GM23248 (cell line): Measurements from ENCODE around the gene MTURN. TPM values are rescaled to one million over a fixed set of nuclear protein-coding genes. Genes with fewer than 3 reads are reported as not detected.

Experiments used
- DNase-seq: peaks from one replicate; pipeline ENCODE4 v3.0.0-alpha.2; 2015
- H2AFZ ChIP-seq: fragments of 200-600 bp; sonication (generic); 2 replicates; pipeline ENCODE4 v1.6.1; 2016; ENCODE audit warnings: antibody characterized with exemption
- H3F3A ChIP-seq: fragments of 200-600 bp; sonication (generic); 2 replicates; pipeline ENCODE4 v1.6.1; 2016; ENCODE audit warnings: mild to moderate bottlenecking, antibody characterized with exemption, mixed run types; ENCODE audit not compliant: insufficient read depth
- H3K27ac ChIP-seq: fragments of 200-600 bp; sonication (generic); 2 replicates; pipeline ENCODE4 v1.5.1; 2016; ENCODE audit warnings: mild to moderate bottlenecking
- H3K27me3 ChIP-seq: fragments of 200-600 bp; sonication (generic); replicated peaks from 2 replicates; pipeline ENCODE4 v1.6.1; 2016; ENCODE audit warnings: mild to moderate bottlenecking; ENCODE audit not compliant: insufficient read depth
- H3K36me3 ChIP-seq: fragments of 200-600 bp; sonication (generic); 2 replicates; pipeline ENCODE4 v1.6.1; 2016; ENCODE audit warnings: low read depth, mild to moderate bottlenecking
- H3K4me1 ChIP-seq: fragments of 200-600 bp; sonication (generic); 2 replicates; pipeline ENCODE4 v1.6.1; 2016; ENCODE audit warnings: mild to moderate bottlenecking; ENCODE audit not compliant: insufficient read depth
- H3K4me2 ChIP-seq: fragments of 200-600 bp; sonication (generic); one replicate; pipeline ENCODE4 v1.6.1; 2016; ENCODE audit warnings: mild to moderate bottlenecking; ENCODE audit not compliant: unreplicated experiment
- H3K4me3 ChIP-seq: fragments of 200-600 bp; sonication (generic); 2 replicates; pipeline ENCODE4 v1.5.1; 2016; ENCODE audit warnings: mild to moderate bottlenecking
- H3K79me2 ChIP-seq: fragments of 200-600 bp; sonication (generic); 2 replicates; pipeline ENCODE4 v1.6.1; 2016; ENCODE audit warnings: mild to moderate bottlenecking; ENCODE audit not compliant: insufficient read depth
- H3K9ac ChIP-seq: fragments of 200-600 bp; sonication (generic); 2 replicates; pipeline ENCODE4 v1.6.1; 2016; ENCODE audit warnings: mild to moderate bottlenecking
- H3K9me2 ChIP-seq: fragments of 200-600 bp; sonication (generic); 2 replicates; pipeline ENCODE4 v1.6.1; 2016; ENCODE audit warnings: mixed run types, mild to moderate bottlenecking, moderate library complexity; ENCODE audit not compliant: insufficient read depth
- H3K9me3 ChIP-seq: fragments of 200-600 bp; sonication (generic); one replicate; pipeline ENCODE4 v1.6.1; 2017; ENCODE audit warnings: low read depth
- H4K20me1 ChIP-seq: fragments of 200-600 bp; sonication (generic); 2 replicates; pipeline ENCODE4 v1.6.0; 2016; ENCODE audit not compliant: insufficient read depth
- EZH2 ChIP-seq: fragments of 200-600 bp; sonication (generic); IDR thresholded peaks from 2 replicates; pipeline ENCODE4 v1.6.1; 2018; ENCODE audit warnings: antibody characterized with exemption, mild to moderate bottlenecking; ENCODE audit not compliant: insufficient read depth, poor library complexity, severe bottlenecking
- EZH2phosphoT487 ChIP-seq: fragments of 200-600 bp; sonication (generic); IDR thresholded peaks from 2 replicates; pipeline ENCODE4 v1.6.1; 2018; ENCODE audit warnings: antibody characterized with exemption, moderate library complexity, mild to moderate bottlenecking, low read depth; ENCODE audit not compliant: insufficient read depth
- WGBS, 2 experiments: methylation state at CpG; one replicate each; pipeline ENCODE4 v1.1.6; 2015 to 2017; ENCODE audit warnings: low lambda C conversion rate in 2 of 2, low coverage in 1 of 2; ENCODE audit errors: missing lambda C conversion rate in 2 of 2; 5-methylcytosine and 5-hydroxymethylcytosine counted together
- in situ Hi-C: fragments of 300-500 bp; cut with MboI; formaldehyde crosslinking; loops from 2 replicates; pipeline ENCODE4 v1.15.0; 2020
- polyA plus RNA-seq: library from polyadenylated mRNA; unstranded; fragments of >200 nt; fragmentation: Nextera tagmentation; extraction: Ambion mirVana; gene quantifications from 2 replicates; pipeline ENCODE4 v1.2.1, GENCODE V29; 2016
- total RNA-seq: library from RNA; depleted of rRNA; stranded (reverse); fragments of >200 nt; shearing (Covaris generic); gene quantifications from 2 replicates; pipeline ENCODE4 v1.2.3, GENCODE V29; 2014; rRNA removed

MTURN gene
- total RNA-seq (22.5 and 23.6 TPM in 2 replicates), polyA plus RNA-seq (15.6 and 15.9 TPM in 2 replicates)

DNA sequence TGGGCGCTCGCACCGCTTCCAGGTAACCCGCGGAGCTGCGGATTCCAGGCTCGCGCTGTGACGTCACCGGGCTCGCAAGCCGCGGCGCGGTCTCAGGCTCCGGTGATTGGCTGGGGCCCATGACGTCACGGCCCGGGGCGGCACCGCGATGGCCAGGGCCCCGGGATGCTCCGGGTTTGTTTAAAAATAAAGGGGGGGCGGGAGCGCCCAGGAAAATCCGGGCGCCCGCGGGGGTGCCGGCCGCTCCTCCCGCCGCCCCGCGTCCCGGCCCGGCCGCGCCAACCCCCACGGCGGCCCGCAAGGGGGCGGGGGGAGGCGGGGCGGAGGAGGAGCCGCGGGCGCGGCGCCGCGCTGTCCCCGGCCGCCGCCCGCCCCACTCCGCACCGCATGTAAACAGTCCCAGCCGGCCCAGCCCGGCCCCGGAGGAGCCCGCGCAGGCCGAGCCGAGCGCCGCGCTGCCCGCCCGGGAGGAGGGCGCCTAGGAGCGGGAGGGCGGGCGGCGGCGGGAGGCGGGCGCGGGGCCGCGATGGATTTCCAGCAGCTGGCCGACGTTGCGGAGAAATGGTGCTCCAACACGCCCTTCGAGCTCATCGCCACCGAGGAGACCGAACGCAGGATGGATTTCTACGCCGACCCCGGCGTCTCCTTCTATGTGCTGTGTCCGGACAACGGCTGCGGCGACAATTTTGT, at the start of gene MTURN:
Gene MTURN, plus strand, starts transcription at position 376 of the 690 bp plus-strand sequence. Its CDS starts 151 bp downstream, at position 527.
- Histone ChIP-seq H3F3A (peaks cover 9% of the 10 kb centered on the region), H2AFZ (peak within 1 kb of the TSS; percentile 81), H3K4me3 (peak within 1 kb of the TSS; percentile 91), H4K20me1 (no peaks in the 10 kb centered on the region), H3K27me3 (no peaks in the 10 kb centered on the region), H3K27ac (peak within 1 kb of the TSS; percentile 82), H3K9me3 (no peaks in the 10 kb centered on the region), H3K9me2 (no peaks in the 10 kb centered on the region), H3K4me2 (peak within 1 kb of the TSS; percentile 98), H3K36me3 (no peaks in the 10 kb centered on the region), H3K4me1 (no peaks in the 10 kb centered on the region; the same call in 1 of the 2 replicates), H3K9ac (peak within 1 kb of the TSS; percentile 96), H3K79me2 (peaks cover 39% of the 10 kb centered on the region)
- peak; percentile 97 for DNase-seq
- in situ Hi-C loops: no loop called here
- TF ChIP-seq EZH2phosphoT487: no peak
- TF ChIP-seq EZH2: no peak
- WGBS, 2 experiments: 1 to 2% methylated on average over 51 to 59 of the region's 99 CpGs

DNA sequence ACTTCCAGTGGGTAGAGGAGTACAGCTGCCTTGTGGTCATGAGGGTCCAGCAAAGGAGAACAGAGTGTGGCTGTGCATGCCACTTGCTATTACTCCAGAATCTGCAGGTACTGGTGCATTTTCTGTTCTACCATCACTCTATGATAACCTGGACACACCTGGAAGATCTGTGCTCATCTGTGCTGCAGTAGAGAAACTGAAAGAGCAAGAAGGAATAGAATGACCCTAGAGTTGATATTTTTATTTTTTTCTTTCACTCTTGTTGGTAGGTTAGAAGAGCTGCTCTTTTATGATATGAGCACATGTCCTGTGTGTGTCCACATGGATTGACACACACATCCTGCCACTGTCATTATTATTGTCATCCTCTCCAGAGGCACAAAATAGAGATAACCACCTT, 48.3 kb upstream of the MTURN start:
- no peaks in the 10 kb centered on the region for H3K36me3 ChIP-seq

DNA sequence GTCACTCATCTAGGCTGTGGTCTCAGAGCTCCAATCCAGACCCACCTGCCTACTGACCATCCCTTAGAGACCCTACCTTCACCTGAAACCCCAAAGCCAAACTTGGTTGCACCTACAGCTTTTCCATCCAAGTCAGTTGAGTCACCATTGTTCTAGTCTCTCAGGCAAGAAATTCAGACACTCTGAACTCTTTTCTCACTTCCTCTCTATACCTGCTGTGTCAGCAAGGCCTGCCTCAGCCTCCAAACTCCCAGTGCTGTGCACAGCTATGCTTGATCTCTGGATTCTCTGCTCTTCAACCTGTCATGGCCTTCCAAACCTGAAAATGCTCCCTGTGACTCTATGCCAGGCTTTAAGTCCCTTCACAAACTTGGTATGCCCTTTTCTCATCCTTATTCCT, 47.4 kb upstream of the MTURN start:
- Histone ChIP-seq H3K27ac (no peak overlapping the region), H3K4me3 (no peak overlapping the region)

More for the DNA sequence above, 48.3 kb upstream of the MTURN start:
- H3K4me2 ChIP-seq: no peak overlapping the region
- peaks cover 25% of the 10 kb centered on the region for H3K4me1 ChIP-seq
- no peaks in the 10 kb centered on the region for H3K27me3 ChIP-seq
- H3F3A ChIP-seq: peaks cover 16% of the 10 kb centered on the region
- H3K9me3 ChIP-seq: no peaks in the 10 kb centered on the region
- H4K20me1 ChIP-seq: no peaks in the 10 kb centered on the region
- DNase-seq: no peak
- no peaks in the 10 kb centered on the region for H3K79me2 ChIP-seq
- H3K9me2 ChIP-seq: no peaks in the 10 kb centered on the region
- H3K9ac ChIP-seq: no peak overlapping the region
- in situ Hi-C loops: no loop called here
- no peak overlapping the region for H2AFZ ChIP-seq
- H3K27ac ChIP-seq: no peak overlapping the region
- no peak for TF ChIP-seq EZH2
- no peak for TF ChIP-seq EZH2phosphoT487
- no peak overlapping the region for H3K4me3 ChIP-seq

DNA sequence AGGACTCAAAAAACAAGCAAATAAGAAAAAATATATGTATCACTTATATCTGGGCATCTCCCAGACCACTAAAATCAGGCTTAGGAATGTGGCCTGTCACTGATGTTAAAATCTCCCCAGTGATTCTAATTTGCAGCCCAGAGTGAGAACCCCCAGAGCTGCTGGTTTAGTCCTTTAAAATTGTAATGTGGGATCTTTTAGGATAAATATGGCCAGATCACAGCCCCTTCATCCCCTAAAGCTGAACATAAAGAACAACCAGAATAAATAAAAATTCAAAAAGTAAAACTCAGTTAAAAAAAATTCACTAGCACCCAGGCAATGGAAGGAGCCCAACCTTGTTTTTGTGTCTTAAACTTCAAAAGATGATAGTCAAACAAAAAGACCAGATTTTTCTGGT, 46.4 kb upstream of the MTURN start:
- Histone ChIP-seq H3F3A (peaks cover 30% of the 10 kb centered on the region), H3K9me2 (no peaks in the 10 kb centered on the region), H3K27ac (no peak overlapping the region), H4K20me1 (no peaks in the 10 kb centered on the region), H2AFZ (no peak overlapping the region), H3K9me3 (no peaks in the 10 kb centered on the region), H3K4me1 (peaks cover 25% of the 10 kb centered on the region), H3K4me2 (no peak overlapping the region), H3K4me3 (no peak overlapping the region), H3K36me3 (no peaks in the 10 kb centered on the region), H3K27me3 (no peaks in the 10 kb centered on the region), H3K79me2 (no peaks in the 10 kb centered on the region), H3K9ac (no peak overlapping the region)
- in situ Hi-C loops: no loop called here
- no peak for TF ChIP-seq EZH2phosphoT487
- no peak for TF ChIP-seq EZH2
- no peak for DNase-seq

More for the DNA sequence above, 47.4 kb upstream of the MTURN start:
- no peaks in the 10 kb centered on the region for H3K27me3 ChIP-seq
- no peaks in the 10 kb centered on the region for H3K9me3 ChIP-seq
- no peaks in the 10 kb centered on the region for H3K9me2 ChIP-seq
- no peak overlapping the region for H3K9ac ChIP-seq
- in situ Hi-C loops: no loop called here
- no peaks in the 10 kb centered on the region for H3K79me2 ChIP-seq
- DNase-seq: no peak
- H3K4me1 ChIP-seq: peaks cover 29% of the 10 kb centered on the region
- H3K36me3 ChIP-seq: no peaks in the 10 kb centered on the region
- peaks cover 21% of the 10 kb centered on the region for H3F3A ChIP-seq
- H2AFZ ChIP-seq: no peak overlapping the region
- H4K20me1 ChIP-seq: no peaks in the 10 kb centered on the region
- H3K4me2 ChIP-seq: no peak overlapping the region
- TF ChIP-seq EZH2phosphoT487: no peak
- TF ChIP-seq EZH2: no peak

DNA sequence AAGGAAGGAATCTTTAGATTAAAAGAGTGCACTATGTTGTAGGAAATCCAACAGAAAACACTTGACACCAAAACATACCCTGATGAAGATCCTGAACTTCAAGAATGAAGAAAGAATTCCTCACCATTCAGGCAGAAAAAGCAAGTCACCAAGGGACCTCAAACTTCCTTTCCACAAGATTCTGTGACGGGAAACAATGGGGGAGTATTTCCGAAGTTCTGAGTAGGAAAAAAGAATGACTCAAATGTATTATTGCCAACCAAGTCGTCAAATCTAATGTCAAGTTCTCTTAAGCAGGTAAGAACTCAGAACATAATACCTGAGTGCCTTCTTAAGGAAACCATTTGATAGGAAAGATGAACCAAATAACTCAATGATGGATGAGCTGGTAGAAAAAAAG, 44.7 kb upstream of the MTURN start:
- H3K27me3 ChIP-seq: no peaks in the 10 kb centered on the region
- H3F3A ChIP-seq: peaks cover 36% of the 10 kb centered on the region
- H4K20me1 ChIP-seq: no peaks in the 10 kb centered on the region
- no peak overlapping the region for H3K27ac ChIP-seq
- no peaks in the 10 kb centered on the region for H3K9me3 ChIP-seq
- no peak overlapping the region for H2AFZ ChIP-seq
- no peak overlapping the region for H3K9ac ChIP-seq
- in situ Hi-C loops: no loop called here
- H3K36me3 ChIP-seq: no peaks in the 10 kb centered on the region
- TF ChIP-seq EZH2phosphoT487: no peak
- TF ChIP-seq EZH2: no peak
- DNase-seq: no peak
- H3K79me2 ChIP-seq: no peaks in the 10 kb centered on the region
- peaks cover 22% of the 10 kb centered on the region for H3K4me1 ChIP-seq
- H3K4me2 ChIP-seq: no peak overlapping the region
- WGBS, 2 experiments: 69 to 77% methylated on average over 3 of the region's 3 CpGs
- no peak overlapping the region for H3K4me3 ChIP-seq
- H3K9me2 ChIP-seq: no peaks in the 10 kb centered on the region
